GM18507 (cell line): Measurements from ENCODE around the gene CEP250.
"Not testable (repeated sequence)": the region's sequence is repeated elsewhere in the genome, so short reads cannot be mapped to it uniquely, and the experiment has no call there.

Experiments used
- DNase-seq: peaks from one replicate; pipeline ENCODE4 v3.0.0; 2011; ENCODE audit warnings: low read depth; ENCODE audit not compliant: insufficient read length; ENCODE audit errors: extremely low spot score
- FAIRE-seq: peaks from 2 replicates; lab custom pipeline; 2011; peaks lifted over from hg19 to GRCh38; lab: Jason Lieb, UNC

CEP250 gene

DNA sequence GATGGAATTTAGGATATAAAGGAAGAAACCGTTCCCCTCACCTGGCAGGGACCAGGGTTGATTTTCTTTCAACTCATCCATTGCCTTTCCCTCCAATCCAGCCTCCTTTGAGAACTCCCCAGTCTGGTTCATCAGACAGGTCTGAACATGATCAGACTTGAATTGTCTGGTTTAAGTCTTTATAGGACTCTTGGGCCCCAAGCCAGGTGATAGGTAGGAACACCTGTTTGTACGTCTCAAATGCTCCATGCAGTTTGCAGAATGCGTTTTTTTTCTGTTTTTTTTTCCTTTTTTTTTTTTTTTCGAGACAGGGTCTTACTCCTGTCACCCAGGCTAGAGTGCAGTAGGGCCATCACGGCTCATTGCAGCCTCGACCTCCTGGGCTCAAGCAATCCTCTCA, 4.1 kb upstream of the CEP250 start:
- DNase-seq (no peak), FAIRE-seq (no peak)

DNA sequence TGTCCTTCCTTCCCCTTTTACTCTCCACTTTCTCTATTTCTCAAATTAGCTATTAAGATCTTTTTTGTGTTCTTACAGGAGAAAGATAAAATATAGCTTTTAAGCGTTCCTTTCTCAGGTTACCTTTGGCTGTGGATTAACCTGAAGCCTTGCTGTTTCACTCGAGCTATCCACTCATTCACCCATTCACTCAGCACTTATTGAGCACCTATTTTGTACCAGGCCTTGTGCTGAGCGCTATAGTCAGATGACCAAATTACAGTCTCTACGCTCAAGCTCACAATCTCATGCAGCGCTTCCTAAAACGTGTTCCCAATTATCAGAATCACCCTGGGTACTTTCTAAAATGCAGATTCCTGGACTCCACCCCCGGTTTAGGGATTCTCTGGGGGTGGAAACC, 1.8 kb upstream of the CEP250 start:
- no peak for DNase-seq
- FAIRE-seq: no peak

DNA sequence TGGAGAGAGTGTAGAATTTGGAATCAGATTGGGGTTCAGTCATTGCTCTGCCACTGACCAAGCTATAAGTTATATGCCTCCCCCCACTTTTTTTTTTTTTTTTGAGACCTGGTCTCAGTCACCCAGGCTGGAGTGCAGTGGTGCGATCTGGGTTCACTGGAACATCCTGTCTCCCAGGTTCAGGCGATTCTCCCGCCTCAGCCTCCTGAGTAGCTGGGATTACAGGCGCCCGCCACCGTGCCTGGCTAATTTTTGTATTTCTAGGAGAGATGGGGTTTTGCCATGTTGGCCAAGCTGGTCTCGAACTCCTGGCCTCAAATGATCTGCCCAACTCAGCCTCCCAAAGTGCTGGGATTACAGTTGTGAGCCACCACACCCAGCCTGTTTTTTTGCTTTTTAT, 1.3 kb downstream of the CEP250 start:
- not testable (repeated sequence) for FAIRE-seq, DNase-seq

DNA sequence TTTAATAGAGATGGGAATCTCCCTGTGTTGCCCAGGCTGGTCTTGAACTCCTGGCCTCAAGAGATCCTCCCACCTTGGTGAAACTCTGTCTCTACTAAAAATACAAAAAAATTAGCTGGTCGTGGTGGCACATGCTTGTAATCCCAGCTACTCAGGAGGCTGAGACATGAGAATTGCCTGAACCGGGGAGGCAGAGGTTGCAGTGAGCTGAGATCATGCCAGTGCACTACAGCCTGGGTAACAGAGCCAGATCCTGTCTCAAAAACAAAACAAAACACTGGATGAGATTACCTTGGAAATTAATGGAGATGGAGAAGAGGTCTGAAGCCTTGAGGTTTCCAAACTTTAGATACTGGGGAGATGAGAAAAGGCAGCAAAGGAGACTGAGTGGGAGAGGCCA, 2.1 kb downstream of the CEP250 start:
- FAIRE-seq, DNase-seq: not testable (repeated sequence)

DNA sequence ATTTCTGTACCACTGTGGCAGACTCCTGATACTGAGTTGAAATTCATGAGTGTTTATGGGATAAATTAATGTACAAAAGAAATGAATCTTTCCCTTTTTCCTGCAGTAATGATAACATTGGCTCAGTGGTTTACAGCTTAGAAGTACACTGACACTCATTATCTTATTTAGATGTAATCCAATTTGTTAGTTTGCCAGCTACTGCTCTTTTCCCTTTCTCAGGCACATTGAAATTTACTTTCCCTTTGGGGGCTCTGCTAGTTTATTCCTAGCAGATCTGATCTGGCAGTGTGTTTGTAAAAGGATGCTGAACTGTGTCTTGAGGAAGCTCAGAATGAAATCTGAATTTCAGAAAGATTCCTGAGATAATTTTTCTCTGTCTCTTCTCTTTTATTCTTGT, 3.0 kb downstream of the CEP250 start:
- DNase-seq (no peak), FAIRE-seq (no peak)

DNA sequence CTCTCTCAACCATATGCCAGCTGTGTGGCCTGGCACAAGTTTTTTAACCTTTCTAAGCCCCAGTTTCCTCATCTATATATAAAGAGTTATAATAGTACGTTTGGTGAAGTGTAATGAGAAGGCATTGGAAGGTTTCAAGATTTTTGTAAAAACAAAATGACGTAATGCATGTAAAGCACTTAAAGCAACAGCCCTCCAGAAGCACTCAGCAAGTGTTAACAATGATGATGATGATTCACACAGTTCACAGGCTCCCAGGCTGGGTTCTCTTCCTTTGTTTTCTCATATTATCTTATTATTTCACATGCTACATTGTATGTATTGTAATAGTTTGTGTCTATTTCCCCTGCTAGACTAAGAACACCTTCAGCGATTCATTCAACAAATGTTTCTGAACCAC, 6.2 kb downstream of the CEP250 start:
- FAIRE-seq (no peak), DNase-seq (no peak)

DNA sequence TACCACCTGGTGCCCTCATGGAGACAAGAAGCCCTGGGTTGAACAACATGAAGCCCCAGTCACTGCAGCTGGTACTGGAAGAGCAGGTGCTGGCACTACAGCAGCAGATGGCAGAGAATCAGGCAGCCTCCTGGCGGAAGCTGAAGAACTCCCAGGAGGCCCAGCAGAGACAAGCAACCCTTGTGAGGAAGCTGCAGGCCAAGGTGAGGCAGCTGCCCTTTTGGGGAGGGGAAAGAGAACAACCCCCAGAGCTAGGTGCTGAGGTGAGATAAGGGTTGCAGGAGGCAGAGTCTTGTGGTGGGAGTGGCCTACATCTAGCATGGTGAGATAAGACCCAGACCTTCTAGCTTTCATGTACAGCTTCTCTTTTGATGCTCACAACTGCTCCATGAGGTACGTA, 7.0 kb downstream of the CEP250 start:
- DNase-seq (no peak), FAIRE-seq (no peak)

DNA sequence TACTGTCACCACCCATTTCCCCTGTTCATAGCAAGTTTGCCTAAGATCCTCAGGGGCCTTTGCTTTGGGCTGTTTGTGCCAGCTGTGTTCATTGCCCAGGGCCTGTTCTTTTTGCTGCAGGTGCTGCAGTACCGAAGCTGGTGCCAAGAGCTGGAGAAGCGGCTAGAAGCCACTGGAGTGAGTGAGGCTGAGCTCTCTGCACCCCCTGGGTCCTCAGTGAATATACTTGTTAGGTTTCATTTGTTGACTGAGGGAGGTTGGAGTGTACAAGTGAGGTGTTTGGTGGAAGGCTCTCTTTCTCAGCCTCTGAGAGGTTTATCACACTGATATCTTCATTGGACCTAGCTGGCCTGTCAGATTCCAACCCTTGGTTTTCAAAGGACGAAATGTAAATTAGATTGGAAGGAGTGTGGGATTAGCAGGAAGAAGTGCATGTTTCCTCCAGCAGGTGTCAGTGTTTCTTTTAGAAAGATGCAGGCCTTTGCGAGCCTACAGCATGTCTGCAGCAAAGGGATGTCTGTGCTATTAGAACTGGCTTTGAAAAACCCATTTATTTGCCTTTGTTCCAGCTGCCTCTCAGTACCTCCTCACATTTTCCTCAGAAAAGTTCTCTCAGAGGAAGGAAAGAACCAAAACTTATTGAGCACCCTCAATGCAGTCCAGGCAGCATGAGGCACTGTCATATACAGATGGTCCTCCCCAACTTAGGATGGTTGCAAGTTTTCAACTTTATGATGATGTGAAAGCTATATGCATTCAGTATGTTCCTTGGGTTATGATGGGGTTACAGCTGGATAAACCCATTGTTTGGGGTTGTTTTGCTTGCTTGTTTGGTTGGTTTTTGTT, 8.3 kb downstream of the CEP250 start:
- FAIRE-seq (peak; percentile 88), DNase-seq (no peak)

DNA sequence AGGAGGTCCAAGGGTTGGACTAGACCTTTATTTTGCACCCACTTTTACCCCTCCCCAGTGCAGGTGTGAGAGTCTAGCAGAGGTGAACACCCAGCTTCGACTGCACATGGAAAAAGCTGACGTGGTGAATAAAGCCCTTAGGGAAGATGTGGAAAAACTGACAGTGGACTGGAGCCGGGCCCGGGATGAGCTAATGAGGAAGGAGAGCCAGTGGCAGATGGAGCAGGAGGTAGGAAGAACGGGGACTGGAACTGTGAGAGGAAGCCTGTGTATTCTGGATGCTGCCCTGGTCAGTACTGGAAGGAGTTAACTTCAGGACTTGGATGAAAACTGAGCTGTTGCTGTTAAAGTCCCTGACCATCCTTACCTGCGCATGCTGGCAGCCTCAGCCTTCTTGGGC, 10.6 kb downstream of the CEP250 start:
- no peak for FAIRE-seq
- DNase-seq: no peak

DNA sequence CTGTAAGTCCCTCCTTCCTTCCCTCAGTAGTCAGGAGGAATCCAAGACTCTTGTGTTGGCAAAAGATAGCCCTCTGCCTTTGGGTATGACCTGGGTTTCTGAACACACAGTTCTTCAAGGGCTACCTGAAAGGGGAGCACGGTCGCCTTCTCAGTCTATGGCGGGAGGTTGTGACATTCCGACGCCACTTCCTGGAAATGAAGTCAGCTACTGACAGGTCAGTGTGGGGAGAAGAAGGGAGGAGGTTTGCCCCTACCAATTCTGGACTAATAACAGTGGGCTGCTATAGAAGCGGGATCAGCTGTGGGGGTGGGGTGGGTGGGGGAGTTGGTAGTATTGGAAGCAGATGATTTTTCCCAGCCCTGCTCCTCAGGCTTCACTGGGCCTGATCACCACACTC, 11.5 kb downstream of the CEP250 start:
- no peak for DNase-seq
- no peak for FAIRE-seq

DNA sequence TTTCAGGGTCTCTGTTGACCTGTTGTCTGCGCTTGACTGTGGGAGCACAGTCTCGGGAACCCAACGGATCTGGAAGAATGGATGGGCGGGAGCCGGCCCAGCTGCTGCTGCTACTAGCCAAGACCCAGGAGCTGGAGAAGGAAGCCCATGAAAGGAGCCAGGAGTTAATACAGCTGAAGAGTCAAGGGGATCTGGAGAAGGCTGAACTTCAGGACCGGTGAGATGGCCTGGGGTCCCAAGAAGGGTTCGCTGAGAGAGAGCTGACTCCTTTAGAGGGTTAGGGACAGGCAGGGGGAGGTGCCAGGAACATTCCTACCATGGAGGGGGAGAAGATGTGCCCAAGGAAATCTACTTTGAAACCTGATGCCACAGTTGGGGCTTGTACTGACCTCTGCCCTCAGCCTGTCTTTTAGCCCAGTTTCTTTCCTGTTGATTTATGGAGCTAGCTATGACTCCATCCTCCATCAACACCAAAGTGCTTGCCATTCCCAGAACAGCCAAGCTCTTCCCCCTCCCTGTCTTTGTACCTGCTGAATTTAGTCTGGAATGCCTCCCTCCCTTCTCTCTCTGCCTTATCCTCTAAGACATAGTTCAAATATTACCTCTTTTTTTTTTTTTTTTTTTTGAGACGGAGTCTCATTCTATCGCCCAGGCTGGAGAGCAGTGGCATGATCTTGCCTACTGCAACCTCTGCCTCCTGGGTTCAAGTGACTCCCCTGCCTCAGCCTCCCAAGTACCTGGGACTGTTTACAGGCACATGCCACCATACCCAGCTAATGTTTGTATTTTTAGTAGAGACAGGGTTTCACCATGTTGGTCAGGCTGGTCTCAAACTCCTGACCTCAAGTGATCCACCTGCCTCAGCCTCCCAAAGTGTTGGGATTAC, 12.2 kb downstream of the CEP250 start:
- DNase-seq (no peak), FAIRE-seq (no peak)

DNA sequence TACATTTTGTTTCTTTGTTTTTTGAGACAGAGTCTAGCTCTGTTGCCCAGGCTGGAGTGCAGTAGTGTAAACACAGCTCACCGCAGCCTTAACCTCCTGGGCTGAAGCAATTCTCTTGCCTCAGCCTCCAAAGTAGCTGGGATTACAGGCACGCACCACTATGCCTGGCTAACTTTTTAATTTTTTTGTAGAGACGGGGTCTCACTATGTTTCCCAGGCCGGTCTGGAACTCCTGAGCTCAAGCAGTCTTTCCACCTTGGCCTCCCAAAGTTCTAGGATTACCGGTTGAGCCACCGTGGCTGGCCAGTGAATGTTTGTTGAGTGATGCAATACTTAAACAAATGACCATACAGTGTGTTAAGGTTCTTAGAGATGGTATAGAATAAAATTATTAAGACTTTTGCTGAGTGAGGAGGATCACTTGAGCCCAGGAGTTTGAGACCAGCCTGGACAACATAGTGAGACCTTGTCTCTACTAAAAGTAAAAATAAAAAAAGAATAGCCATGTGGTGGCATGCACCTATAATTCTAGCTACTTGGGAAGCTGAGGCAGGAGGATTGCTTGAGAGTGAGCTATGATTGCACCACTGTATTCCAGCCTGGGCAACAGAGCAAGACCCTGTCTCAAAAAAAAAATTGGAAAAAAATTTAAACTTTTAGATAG, 13.4 kb downstream of the CEP250 start:
- FAIRE-seq (no peak), DNase-seq (no peak)

DNA sequence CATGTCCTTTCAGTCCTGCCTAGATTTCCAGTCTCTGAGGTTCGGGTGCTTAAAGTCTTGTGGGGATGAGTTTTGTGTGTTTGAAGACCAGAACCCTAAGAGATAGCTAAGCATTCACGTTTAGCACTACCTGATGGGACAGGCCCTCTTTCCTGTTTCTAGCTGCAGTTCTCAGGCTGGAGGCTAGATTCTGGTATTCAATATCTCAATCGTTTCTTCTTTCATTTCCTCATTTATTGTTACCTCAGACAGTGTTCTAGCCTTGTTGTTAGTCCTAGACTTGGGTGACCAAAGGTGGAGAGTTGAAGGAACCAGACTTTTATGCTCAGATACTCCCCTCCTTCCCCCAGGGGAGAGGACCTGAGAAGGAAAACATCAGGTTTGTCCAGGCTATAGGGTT, 16.8 kb downstream of the CEP250 start:
- FAIRE-seq (no peak), DNase-seq (no peak)

DNA sequence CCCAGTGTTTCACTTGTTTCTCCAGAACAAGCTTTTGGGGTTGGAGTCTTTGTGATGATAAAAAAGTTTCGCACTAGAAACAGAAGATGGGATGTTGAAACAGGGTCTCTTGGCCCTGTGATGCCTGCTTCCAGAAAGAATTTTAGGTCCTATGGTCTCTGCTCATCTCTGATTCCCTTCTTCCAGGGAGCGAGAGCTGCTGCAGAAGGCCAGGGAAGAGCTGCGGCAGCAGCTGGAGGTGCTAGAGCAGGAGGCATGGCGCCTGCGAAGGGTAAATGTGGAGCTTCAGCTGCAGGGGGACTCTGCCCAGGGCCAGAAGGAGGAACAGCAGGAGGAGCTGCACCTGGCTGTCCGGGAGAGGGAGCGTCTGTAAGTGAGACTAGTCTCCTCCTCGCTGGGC, 18.3 kb downstream of the CEP250 start:
- FAIRE-seq (no peak), DNase-seq (no peak)

DNA sequence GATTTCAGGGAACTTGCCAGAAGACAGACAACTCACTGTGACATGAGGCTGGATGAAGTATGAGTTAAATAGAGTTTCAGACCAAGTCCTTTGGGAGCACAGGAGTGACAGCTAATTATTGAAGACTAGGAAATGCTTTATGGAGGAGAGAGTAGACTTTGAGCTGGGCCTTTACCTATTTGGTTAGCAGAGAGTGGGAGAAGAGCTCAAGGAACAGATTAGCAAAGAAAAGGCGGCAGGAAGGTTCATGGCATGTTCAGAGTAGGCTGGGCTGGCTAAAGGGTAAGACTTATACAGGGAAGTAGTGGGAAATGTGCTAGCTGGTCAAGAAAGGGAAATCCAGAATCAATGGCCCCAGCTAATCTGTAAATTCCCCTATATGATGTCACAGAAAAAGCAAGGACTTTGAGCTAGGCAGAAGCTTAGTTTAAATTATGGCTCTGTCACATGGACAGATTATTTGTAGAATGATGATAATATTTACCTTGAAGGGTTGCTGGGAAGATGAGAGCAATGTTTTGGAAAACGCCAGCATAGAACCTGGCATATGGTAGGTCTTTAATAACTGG, 19.0 kb downstream of the CEP250 start:
- FAIRE-seq (no peak), DNase-seq (no peak)

DNA sequence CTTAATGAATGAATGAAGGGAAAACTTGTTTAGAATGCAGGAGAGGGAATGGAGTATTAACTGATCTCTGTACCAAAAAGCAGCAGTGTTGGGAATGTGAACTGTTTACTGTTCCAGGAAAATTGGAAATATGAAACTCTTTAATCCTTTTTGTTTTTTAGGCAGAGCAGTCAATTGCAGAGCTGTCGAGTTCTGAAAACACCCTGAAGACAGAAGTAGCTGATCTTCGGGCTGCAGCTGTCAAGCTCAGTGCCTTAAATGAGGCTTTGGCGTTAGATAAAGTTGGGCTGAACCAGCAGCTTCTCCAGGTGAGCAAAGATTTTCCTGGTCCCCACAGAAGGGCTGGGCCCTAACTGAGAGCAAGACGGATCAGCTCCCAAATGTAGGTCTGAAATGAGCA, 20.9 kb downstream of the CEP250 start:
- no peak for DNase-seq
- no peak for FAIRE-seq

DNA sequence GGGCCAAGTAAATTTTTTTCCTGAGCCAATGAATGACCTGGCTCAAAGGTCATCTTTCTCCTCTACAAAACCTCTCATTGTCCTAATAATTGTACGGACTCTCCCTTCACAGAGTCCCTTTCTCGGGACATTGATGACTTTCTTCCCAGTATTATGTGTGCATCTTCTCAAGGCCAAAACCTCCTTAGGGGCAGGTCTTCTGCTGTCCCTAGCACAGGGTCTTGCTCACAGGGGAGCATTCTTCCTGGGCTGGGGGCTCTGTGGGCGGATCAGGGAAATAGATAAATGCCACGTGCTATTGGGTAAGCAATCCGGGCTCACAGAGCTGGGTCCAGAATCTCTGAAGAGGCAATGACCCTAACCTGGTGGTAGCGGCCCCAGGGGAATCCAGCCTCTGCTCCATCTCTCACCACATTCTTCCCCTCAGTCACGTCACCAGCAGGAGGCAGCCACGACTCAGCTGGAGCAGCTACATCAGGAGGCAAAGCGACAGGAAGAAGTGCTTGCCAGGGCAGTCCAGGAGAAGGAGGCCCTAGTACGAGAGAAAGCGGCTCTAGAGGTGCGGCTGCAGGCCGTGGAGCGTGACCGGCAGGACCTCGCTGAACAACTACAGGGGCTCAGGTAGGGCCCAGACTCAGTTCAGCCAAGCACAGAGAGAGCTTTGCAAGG, 23.5 kb downstream of the CEP250 start:
- DNase-seq: peak; percentile 17
- peak; percentile 54 for FAIRE-seq

DNA sequence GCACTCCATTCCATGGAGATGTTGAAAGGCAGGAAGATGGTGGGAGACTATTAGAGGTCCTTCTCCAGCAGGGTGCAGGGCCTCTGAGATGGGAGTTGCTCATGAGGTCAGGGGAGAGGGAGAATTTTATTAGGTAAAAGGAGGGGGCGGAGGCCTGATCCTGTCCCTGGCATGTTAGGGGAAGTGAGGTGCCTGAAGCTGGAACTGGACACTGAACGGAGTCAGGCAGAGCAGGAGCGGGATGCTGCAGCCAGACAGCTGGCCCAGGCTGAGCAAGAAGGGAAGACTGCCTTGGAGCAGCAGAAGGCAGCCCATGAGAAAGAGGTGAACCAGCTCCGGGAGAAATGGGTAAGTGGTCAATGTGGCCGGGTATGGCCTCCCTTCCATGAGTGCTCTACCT, 24.4 kb downstream of the CEP250 start:
- no peak for DNase-seq
- no peak for FAIRE-seq

DNA sequence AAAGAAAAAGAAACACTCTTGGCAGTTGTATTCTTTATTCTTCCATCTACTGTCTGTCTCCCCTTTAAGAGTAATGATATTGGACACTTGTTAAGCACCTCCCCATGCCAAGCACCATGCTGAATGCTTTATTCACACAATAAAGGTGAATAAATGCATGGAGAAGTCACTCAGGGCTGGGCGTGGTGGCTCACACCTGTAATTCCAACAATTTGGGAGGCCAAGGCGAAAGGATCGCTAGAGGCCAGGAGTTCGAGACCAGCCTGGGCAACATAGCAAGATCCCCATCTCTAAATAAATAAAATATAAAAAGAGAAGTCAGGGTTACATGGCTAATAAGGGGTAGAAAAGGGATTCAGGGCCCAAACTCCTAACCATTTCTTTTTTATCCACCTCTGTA, 32.1 kb downstream of the CEP250 start:
- no peak for DNase-seq
- FAIRE-seq: no peak
